GM12878 (cell line): ENCODE data around the gene PHLDA3. TPM values are rescaled to one million over a fixed set of nuclear protein-coding genes. Genes with fewer than 3 reads are reported as not detected.

Experiments
- ATAC-seq: fragments of 200-7000 bp; cut with Tn5 transposase; 3 replicates; pipeline ENCODE4 v1.9.1; 2020; ENCODE audit warnings: mild to moderate bottlenecking, moderate library complexity
- BruUV-seq: library from RNA; stranded (reverse); fragments of 400-500 nt; replicated peaks from 2 replicates; lab custom pipeline; 2021; lab: Mats Ljungman, UMichigan
- CTCF ChIA-PET: fragments of 300-600 bp; sonication (Branson Sonifier 250); formaldehyde crosslinking; extraction: SDS; loops from one replicate; lab custom pipeline; 2021; ENCODE audit warnings: inconsistent platforms; lab: Yijun Ruan, JAX
- POLR2A ChIA-PET: fragments of 350-600 bp; formaldehyde crosslinking; extraction: SDS; loops from one replicate; lab custom pipeline; 2021; ENCODE audit warnings: inconsistent platforms; lab: Charles Lee
- RAD21 ChIA-PET: fragments of 300-600 bp; sonication (Branson Sonifier 250); formaldehyde crosslinking; loops from one replicate; lab custom pipeline; 2023; ENCODE audit warnings: antibody characterized with exemption; ENCODE audit not compliant: unreplicated experiment; lab: Charles Lee
- SMC1A ChIA-PET: fragments of 300-600 bp; sonication (Branson Sonifier 250); formaldehyde crosslinking; loops from one replicate; lab custom pipeline; 2023; ENCODE audit not compliant: unreplicated experiment, uncharacterized antibody; lab: Charles Lee
- DNase-seq: peaks from one replicate; pipeline ENCODE4 v3.0.0-alpha.2; 2011; ENCODE audit warnings: low read depth, low spot score
- FAIRE-seq: peaks from 3 replicates; lab custom pipeline; 2011; peaks lifted over from hg19 to GRCh38; lab: Jason Lieb, UNC
- H2AFZ ChIP-seq: 2 replicates; pipeline ENCODE4 v1.6.0; 2011; ENCODE audit warnings: low read depth, low read length, control low read depth; ENCODE audit not compliant: control insufficient read depth
- H3K27ac ChIP-seq: 2 replicates; pipeline ENCODE4 v1.5.1; 2011; ENCODE audit warnings: control low read depth; ENCODE audit not compliant: control insufficient read depth, insufficient read depth
- H3K27me3 ChIP-seq, 2 experiments: replicated peaks in 1 of 2; 2 replicates each; pipeline versions ENCODE4 v1.6.0 to v1.6.1; 2011; ENCODE audit warnings: low read length in 1 of 2; ENCODE audit not compliant: control insufficient read depth in 2 of 2, insufficient read depth in 2 of 2
- H3K36me3 ChIP-seq, 2 experiments: 2 replicates each; pipeline ENCODE4 v1.5.1; 2011; ENCODE audit warnings: low read length in 1 of 2; ENCODE audit not compliant: control insufficient read depth in 2 of 2, insufficient read depth in 2 of 2
- H3K4me1 ChIP-seq: 2 replicates; pipeline ENCODE4 v1.6.1; 2011; ENCODE audit warnings: mild to moderate bottlenecking, low read length, moderate library complexity, mixed read lengths; ENCODE audit not compliant: control insufficient read depth, insufficient read depth
- H3K4me2 ChIP-seq: 2 replicates; pipeline ENCODE4 v1.6.0; 2011; ENCODE audit warnings: control low read depth; ENCODE audit not compliant: control insufficient read depth, insufficient read depth
- H3K4me3 ChIP-seq: fragments of 200-600 bp; sonication (generic); 2 replicates; pipeline ENCODE4 v1.5.1; 2016
- H3K79me2 ChIP-seq: 2 replicates; pipeline ENCODE4 v1.6.0; 2011; ENCODE audit warnings: low read length; ENCODE audit not compliant: control insufficient read depth, insufficient read depth
- H3K9ac ChIP-seq: 2 replicates; pipeline ENCODE4 v1.8.0; 2011; ENCODE audit warnings: low read length, control low read depth, mixed read lengths; ENCODE audit not compliant: control insufficient read depth, insufficient read depth
- H3K9me3 ChIP-seq: replicated peaks from 3 replicates; pipeline ENCODE4 v1.5.1; 2011; ENCODE audit warnings: mild to moderate bottlenecking, low read length; ENCODE audit not compliant: control insufficient read depth, insufficient read depth
- H4K20me1 ChIP-seq: 2 replicates; pipeline ENCODE4 v1.6.0; 2011; ENCODE audit not compliant: control insufficient read depth, insufficient read depth
- CBX5 ChIP-seq: sonication (generic); IDR thresholded peaks from 2 replicates; pipeline ENCODE4 v1.6.1; 2016; ENCODE audit warnings: low read depth, moderate library complexity, mild to moderate bottlenecking, inconsistent platforms
- FOXK2 ChIP-seq: fragments of 450-650 bp; IDR thresholded peaks from 2 replicates; pipeline ENCODE4 v1.6.1; 2017; ENCODE audit warnings: mild to moderate bottlenecking, moderate library complexity
- IKZF1 ChIP-seq: fragments of 450-650 bp; conservative IDR thresholded peaks from 2 replicates; pipeline ENCODE4 v1.6.1; 2017; ENCODE audit warnings: antibody characterized with exemption, mild to moderate bottlenecking
- NR2C2 ChIP-seq: IDR thresholded peaks from 2 replicates; pipeline ENCODE4 v1.6.1; 2011; ENCODE audit warnings: borderline replicate concordance, low read depth; ENCODE audit not compliant: control insufficient read depth, insufficient read length
- NR2F1 ChIP-seq: fragments of 450-650 bp; conservative IDR thresholded peaks from 2 replicates; pipeline ENCODE4 v1.6.1; 2017; ENCODE audit warnings: mild to moderate bottlenecking
- WGBS: methylation state at CpG from one replicate; pipeline ENCODE4 v1.1.6; 2016; ENCODE audit warnings: low lambda C conversion rate; ENCODE audit not compliant: insufficient replicate concordance, insufficient coverage; ENCODE audit errors: missing lambda C conversion rate; 5-methylcytosine and 5-hydroxymethylcytosine counted together
- in situ Hi-C: fragments of 300-500 bp; cut with MboI; formaldehyde crosslinking; loops from 9 replicates; pipeline ENCODE4 v1.14.3; 2018; ENCODE audit warnings: mixed read lengths
- intact Hi-C: fragments of 100-400 bp; cut with micrococcal nuclease; formaldehyde crosslinking; loops from one replicate; pipeline ENCODE4 v1.14.2; 2022; ENCODE audit not compliant: unreplicated experiment
- polyA plus RNA-seq, 11 experiments: library from polyadenylated mRNA; depleted of rRNA in 4 of 11; unstranded in 6 of 11; stranded (reverse) in 5 of 11; fragments of >200 nt; fragmentation: Nextera tagmentation in 4 of 11; fragmentation: Illumina TruSeq in 1 of 11; extraction: Ambion mirVana in 4 of 11; extraction: Trizol in 1 of 11; gene quantifications; 1 replicate in 1 of 11; 2 replicates in 10 of 11; pipeline versions ENCODE4 v1.2.1 to v1.2.3, GENCODE V29; 2011 to 2016; ENCODE audit warnings: inconsistent platforms in 2 of 11, missing spikeins in 2 of 11, low read depth in 1 of 11
- total RNA-seq, 4 experiments: library from RNA; depleted of rRNA in 3 of 4; stranded (reverse); fragments of >200 nt in 3 of 4; fragmentation: Illumina TruSeq in 1 of 4; extraction: Trizol in 1 of 4; gene quantifications; 2 replicates each; pipeline versions ENCODE4 v1.2.1 to v1.2.3, GENCODE V29; 2013 to 2021
- TF ChIP-seq, protein P1 (sequence below): fragments of 450-650 bp; IDR thresholded peaks from 2 replicates; pipeline ENCODE4 v1.6.1; 2014; ENCODE audit warnings: mild to moderate bottlenecking
- TF ChIP-seq, protein P2 (sequence below): fragments of 450-650 bp; IDR thresholded peaks from 2 replicates; pipeline ENCODE4 v1.6.1; 2017; ENCODE audit warnings: mild to moderate bottlenecking

The PHLDA3 gene
- total and polyA plus RNA-seq, 10 of the 15 experiments (the other 5 are each of a cell fraction or from before 2014, with no cell fraction given), result 0.60 to 57.4 (median 21.8) TPM

DNA sequence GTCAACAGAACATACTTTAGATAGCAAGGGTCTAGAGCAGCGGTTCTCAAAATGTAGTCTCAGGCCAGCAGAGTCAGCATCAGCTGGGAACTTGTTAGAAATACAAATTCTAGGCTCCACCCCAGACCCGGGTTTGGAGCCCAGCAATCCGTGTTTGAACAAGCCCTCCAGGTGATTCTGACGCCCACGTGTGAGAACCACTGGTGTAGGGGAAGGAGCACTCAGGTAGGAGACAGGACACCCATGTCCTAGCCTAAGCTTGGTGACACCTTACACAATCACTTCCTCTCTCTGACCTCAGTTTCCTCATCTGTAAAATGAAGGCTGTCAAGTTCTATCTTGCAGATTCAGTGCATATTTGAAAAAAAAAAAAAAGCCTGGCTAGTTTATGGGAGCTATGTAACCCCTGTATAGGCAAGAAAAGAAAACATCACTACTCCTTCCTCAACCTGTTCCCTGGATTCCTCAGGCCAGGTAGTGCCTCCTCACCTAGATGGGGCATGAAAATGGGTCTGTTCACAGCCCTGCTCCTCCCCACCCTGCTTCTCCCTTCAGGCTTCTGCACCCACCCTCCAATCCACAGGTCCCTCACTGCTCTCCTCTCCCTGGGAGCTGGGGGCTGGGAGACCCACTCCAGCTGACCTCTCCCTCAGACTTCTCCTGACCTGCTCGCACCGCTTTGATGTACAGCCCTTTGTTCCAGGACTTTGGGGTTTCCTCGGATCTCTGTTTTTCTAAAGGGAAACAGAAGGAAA is 7.1 kb upstream of the PHLDA3 start:
- no peak for ATAC-seq
- TF ChIP-seq NR2C2, result no peak
- TF ChIP-seq, protein P1, sequence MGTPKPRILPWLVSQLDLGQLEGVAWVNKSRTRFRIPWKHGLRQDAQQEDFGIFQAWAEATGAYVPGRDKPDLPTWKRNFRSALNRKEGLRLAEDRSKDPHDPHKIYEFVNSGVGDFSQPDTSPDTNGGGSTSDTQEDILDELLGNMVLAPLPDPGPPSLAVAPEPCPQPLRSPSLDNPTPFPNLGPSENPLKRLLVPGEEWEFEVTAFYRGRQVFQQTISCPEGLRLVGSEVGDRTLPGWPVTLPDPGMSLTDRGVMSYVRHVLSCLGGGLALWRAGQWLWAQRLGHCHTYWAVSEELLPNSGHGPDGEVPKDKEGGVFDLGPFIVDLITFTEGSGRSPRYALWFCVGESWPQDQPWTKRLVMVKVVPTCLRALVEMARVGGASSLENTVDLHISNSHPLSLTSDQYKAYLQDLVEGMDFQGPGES, result no peak
- Histone ChIP-seq H3K79me2 (no peaks in the 10 kb centered on the region), H3K9me3 (no peaks in the 10 kb centered on the region), H3K36me3 (no peaks in the 10 kb centered on the region), H4K20me1 (no peaks in the 10 kb centered on the region), H3K27ac (no peak overlapping the region), H3K27me3 (no peaks in the 10 kb centered on the region), H3K9ac (no peak overlapping the region), H3K4me3 (no peak overlapping the region; the same call in 1 of the 2 replicates), H3K4me1 (peaks cover 26% of the 10 kb centered on the region), H2AFZ (no peak overlapping the region), H3K4me2 (peak overlapping the region; percentile 86)
- CTCF ChIA-PET, result interaction anchor here (0.6 to 17.1 kb wide), 6 partner anchors 11 to 67 kb away, joined by 3 to 814 read pairs (median 6); partner anchors contain the start of gene CSRP1
- POLR2A ChIA-PET, result interaction anchor here (0.7 to 1.2 kb wide), 3 partner anchors 9 to 32 kb away, joined by 3 to 5 read pairs (median 5); no protein-coding TSS in a partner anchor
- SMC1A ChIA-PET, result interaction anchor here (0.6 to 17.2 kb wide), 3 partner anchors 20 to 229 kb away, joined by 3 to 514 read pairs (median 54); partner anchors contain the start of gene CSRP1
- RAD21 ChIA-PET, result interaction anchor here (0.7 to 14.2 kb wide), 3 partner anchors 10 to 31 kb away, joined by 3 to 505 read pairs (median 6); partner anchors contain the start of gene CSRP1
- no TSS peak for BruUV-seq
- FAIRE-seq, result no peak
- intact Hi-C loops (no loop called here), in situ Hi-C loops (no loop called here)
- no peak for DNase-seq
- 64% methylated on average over 8 of the region's 8 CpGs for WGBS

DNA sequence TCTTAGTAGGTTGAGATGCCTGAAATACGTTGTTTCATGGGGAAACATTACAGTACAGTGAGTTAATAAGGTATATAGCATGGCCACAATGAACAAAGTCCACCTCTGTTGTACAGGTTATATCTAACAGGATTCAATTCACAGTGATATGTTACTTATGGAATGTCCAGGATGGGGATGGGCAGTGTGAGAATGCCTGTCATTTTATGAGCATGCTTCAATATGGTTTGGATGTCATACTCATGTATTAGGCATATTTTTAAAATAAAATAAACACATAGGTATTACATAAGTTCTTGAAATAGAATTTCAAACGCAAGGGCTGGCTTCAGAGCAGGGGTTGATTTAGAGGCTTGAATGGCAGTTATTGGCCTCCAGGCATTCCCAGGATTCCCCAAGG is 6.1 kb upstream of the PHLDA3 start:
- no peak overlapping the region for H3K4me2 ChIP-seq
- no peak overlapping the region for H3K27ac ChIP-seq
- intact Hi-C loops (no loop called here), in situ Hi-C loops (no loop called here)
- ChIA-PET SMC1A (interaction anchor here (0.6 to 17.2 kb wide), 2 partner anchors 18 to 33 kb away, joined by 3 to 514 read pairs; partner anchors contain the start of gene CSRP1), CTCF (interaction anchor here (11.4 to 17.1 kb wide), 2 partner anchors 24 to 39 kb away, joined by 455 to 814 read pairs; no protein-coding TSS in a partner anchor), POLR2A (no interaction called here), RAD21 (interaction anchor here (14.2 kb wide), 1 partner anchor 32 kb away, joined by 505 read pairs; the partner anchor contains the start of gene CSRP1)
- TF ChIP-seq IKZF1 (no peak), NR2F1 (no peak), CBX5 (no peak), FOXK2 (no peak)
- TF ChIP-seq, protein P2, sequence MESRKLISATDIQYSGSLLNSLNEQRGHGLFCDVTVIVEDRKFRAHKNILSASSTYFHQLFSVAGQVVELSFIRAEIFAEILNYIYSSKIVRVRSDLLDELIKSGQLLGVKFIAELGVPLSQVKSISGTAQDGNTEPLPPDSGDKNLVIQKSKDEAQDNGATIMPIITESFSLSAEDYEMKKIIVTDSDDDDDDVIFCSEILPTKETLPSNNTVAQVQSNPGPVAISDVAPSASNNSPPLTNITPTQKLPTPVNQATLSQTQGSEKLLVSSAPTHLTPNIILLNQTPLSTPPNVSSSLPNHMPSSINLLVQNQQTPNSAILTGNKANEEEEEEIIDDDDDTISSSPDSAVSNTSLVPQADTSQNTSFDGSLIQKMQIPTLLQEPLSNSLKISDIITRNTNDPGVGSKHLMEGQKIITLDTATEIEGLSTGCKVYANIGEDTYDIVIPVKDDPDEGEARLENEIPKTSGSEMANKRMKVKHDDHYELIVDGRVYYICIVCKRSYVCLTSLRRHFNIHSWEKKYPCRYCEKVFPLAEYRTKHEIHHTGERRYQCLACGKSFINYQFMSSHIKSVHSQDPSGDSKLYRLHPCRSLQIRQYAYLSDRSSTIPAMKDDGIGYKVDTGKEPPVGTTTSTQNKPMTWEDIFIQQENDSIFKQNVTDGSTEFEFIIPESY, result no peak
- H3K36me3 ChIP-seq, result no peaks in the 10 kb centered on the region
- ATAC-seq, result no peak
- no TSS peak for BruUV-seq
- H4K20me1 ChIP-seq, result no peaks in the 10 kb centered on the region
- no peaks in the 10 kb centered on the region for H3K79me2 ChIP-seq
- H3K27me3 ChIP-seq, result no peaks in the 10 kb centered on the region
- H3K4me3 ChIP-seq, result no peak overlapping the region
- H3K9me3 ChIP-seq, result no peaks in the 10 kb centered on the region
- WGBS, result 57% methylated on average over 2 of the region's 2 CpGs
- no peak for DNase-seq
- H2AFZ ChIP-seq, result no peak overlapping the region
- peaks cover 23% of the 10 kb centered on the region for H3K4me1 ChIP-seq
- no peak for FAIRE-seq
- H3K9ac ChIP-seq, result no peak overlapping the region
